Naive B cell (primary cell): ENCODE results near the gene E2F7. TPM values are rescaled to one million over a fixed set of nuclear protein-coding genes. Genes with fewer than 3 reads are reported as not detected.
"Not testable (repeated sequence)": the region's sequence is repeated elsewhere in the genome, so short reads cannot be mapped to it uniquely, and the experiment has no call there.

Source experiments
- ATAC-seq, 2 donors: fragments of 150-1000 bp; cut with Tn5 transposase; 2 replicates each; pipeline ENCODE4 v1.10.0; 2021; ENCODE audit warnings: low read depth in 2 of 2, mild to moderate bottlenecking in 2 of 2, moderate library complexity in 2 of 2
- DNase-seq: peaks from one replicate; pipeline ENCODE4 v3.0.0; 2022
- H3K27ac Mint-ChIP-seq, 6 donors: one replicate each; pipeline ENCODE4 v1.8.0; 2020 to 2022; ENCODE audit warnings: mild to moderate bottlenecking in 6 of 6, mixed read lengths in 6 of 6, moderate library complexity in 5 of 6, inconsistent platforms in 2 of 6
- H3K27me3 Mint-ChIP-seq, 3 donors: one replicate each; pipeline ENCODE4 v1.8.0; 2021 to 2022; ENCODE audit warnings: mixed read lengths in 3 of 3, mild to moderate bottlenecking in 1 of 3
- H3K36me3 Mint-ChIP-seq, 2 donors: one replicate each; pipeline ENCODE4 v1.8.0; 2020 to 2022; ENCODE audit warnings: mixed read lengths in 2 of 2, inconsistent platforms in 1 of 2, mild to moderate bottlenecking in 1 of 2
- H3K4me1 Mint-ChIP-seq, 3 donors: one replicate each; pipeline ENCODE4 v1.8.0; 2020 to 2022; ENCODE audit warnings: mixed read lengths in 3 of 3, inconsistent platforms in 1 of 3, mild to moderate bottlenecking in 1 of 3, moderate library complexity in 1 of 3
- H3K4me3 Mint-ChIP-seq, 8 donors: one replicate each; pipeline ENCODE4 v1.8.0; 2020 to 2022; ENCODE audit warnings: mild to moderate bottlenecking in 8 of 8, mixed read lengths in 8 of 8, moderate library complexity in 8 of 8, inconsistent platforms in 2 of 8
- H3K9me3 Mint-ChIP-seq, 7 donors: one replicate each; pipeline ENCODE4 v1.8.0; 2020 to 2022; ENCODE audit warnings: mixed read lengths in 7 of 7, mild to moderate bottlenecking in 5 of 7, inconsistent platforms in 2 of 7, moderate library complexity in 1 of 7
- polyA plus RNA-seq, 6 donors: library from polyadenylated mRNA; unstranded; fragments of 300-500 nt; fragmentation: Illumina TruSeq; gene quantifications; one replicate each; pipeline ENCODE4 v1.2.3, GENCODE V29; 2021; ENCODE audit warnings: low read depth in 6 of 6

The E2F7 gene
- polyA plus RNA-seq, 6 donors from 2014 or later = not detected

GRCh38 chr12:77082021-77082420 lies 16.7 kb upstream of the E2F7 start:
- no peaks in the 10 kb centered on the region for H3K4me1 Mint-ChIP-seq
- H3K27ac Mint-ChIP-seq = no peak overlapping the region
- ATAC-seq = no peak
- no peak overlapping the region for H3K4me3 Mint-ChIP-seq
- H3K27me3 Mint-ChIP-seq = peaks cover 10 to 42% (median 22%) of the 10 kb centered on the region in 3 donors
- peaks cover 0 to 13% (median 4%) of the 10 kb centered on the region in 7 donors for H3K9me3 Mint-ChIP-seq
- no peak for DNase-seq
- no peaks in the 10 kb centered on the region for H3K36me3 Mint-ChIP-seq

- Mint-ChIP-seq H3K27ac (no peak overlapping the region), H3K27me3 (peaks cover 22 to 45% (median 34%) of the 10 kb centered on the region in 3 donors), H3K9me3 (peaks cover 0 to 13% (median 2%) of the 10 kb centered on the region in 7 donors), H3K4me1 (no peaks in the 10 kb centered on the region), H3K36me3 (no peaks in the 10 kb centered on the region), H3K4me3 (no peak overlapping the region)
- ATAC-seq = no peak
- no peak for DNase-seq
These were observed 14.3 kb upstream of the E2F7 start for GRCh38 chr12:77079631-77080030.

- H3K27me3 Mint-ChIP-seq = peaks cover 22 to 45% (median 34%) of the 10 kb centered on the region in 3 donors
- no peak for ATAC-seq
- no peaks in the 10 kb centered on the region for H3K4me1 Mint-ChIP-seq
- no peak overlapping the region for H3K4me3 Mint-ChIP-seq
- no peak for DNase-seq
- no peak overlapping the region for H3K27ac Mint-ChIP-seq
- peaks cover 0 to 13% (median 2%) of the 10 kb centered on the region in 7 donors for H3K9me3 Mint-ChIP-seq
- H3K36me3 Mint-ChIP-seq = no peaks in the 10 kb centered on the region
These were observed 12.9 kb upstream of the E2F7 start for GRCh38 chr12:77078231-77078630.

GRCh38 chr12:77076886-77077285 lies 11.5 kb upstream of the E2F7 start:
- no peak overlapping the region for H3K4me3 Mint-ChIP-seq
- peaks cover 22 to 45% (median 37%) of the 10 kb centered on the region in 3 donors for H3K27me3 Mint-ChIP-seq
- no peaks in the 10 kb centered on the region for H3K36me3 Mint-ChIP-seq
- no peaks in the 10 kb centered on the region for H3K4me1 Mint-ChIP-seq
- H3K27ac Mint-ChIP-seq = no peak overlapping the region
- ATAC-seq (no peak), DNase-seq (no peak)
- H3K9me3 Mint-ChIP-seq = peaks cover 0 to 13% (median 2%) of the 10 kb centered on the region in 7 donors

GRCh38 chr12:77073894-77074293 lies 8.5 kb upstream of the E2F7 start:
- ATAC-seq, DNase-seq, H3K4me1 Mint-ChIP-seq, H3K9me3 Mint-ChIP-seq, H3K36me3 Mint-ChIP-seq, H3K4me3 Mint-ChIP-seq: not testable (repeated sequence)
- peaks cover 12 to 29% (median 23%) of the 10 kb centered on the region in 3 donors for H3K27me3 Mint-ChIP-seq
- H3K27ac Mint-ChIP-seq = peak overlapping the region in 1 of 6 donors; percentile 33

- ATAC-seq (no peak), DNase-seq (no peak)
- Mint-ChIP-seq H3K9me3 (peaks cover 0 to 3% (median 2%) of the 10 kb centered on the region in 7 donors), H3K27ac (no peak overlapping the region), H3K4me1 (no peaks in the 10 kb centered on the region), H3K36me3 (no peaks in the 10 kb centered on the region), H3K4me3 (no peak overlapping the region), H3K27me3 (peaks cover 12 to 22% (median 21%) of the 10 kb centered on the region in 3 donors)
These were observed 7.6 kb upstream of the E2F7 start for GRCh38 chr12:77072833-77073495.

- peaks cover 0 to 2% (median 0%) of the 10 kb centered on the region in 7 donors for H3K9me3 Mint-ChIP-seq
- peaks cover 0 to 2% (median 1%) of the 10 kb centered on the region in 3 donors for H3K4me1 Mint-ChIP-seq
- H3K27me3 Mint-ChIP-seq = peaks cover under 1 to 10% (median 5%) of the 10 kb centered on the region in 3 donors
- H3K36me3 Mint-ChIP-seq = no peaks in the 10 kb centered on the region
- ATAC-seq = no peak
- H3K4me3 Mint-ChIP-seq = no peak overlapping the region
- DNase-seq = no peak
- H3K27ac Mint-ChIP-seq = no peak overlapping the region
These were observed 5.6 kb upstream of the E2F7 start for GRCh38 chr12:77070800-77071449.

GRCh38 chr12:77070382-77070781 lies 5.0 kb upstream of the E2F7 start:
- Mint-ChIP-seq H3K27me3 (peaks cover 0 to 7% (median 5%) of the 10 kb centered on the region in 3 donors), H3K4me1 (peaks cover 0 to 4% (median 4%) of the 10 kb centered on the region in 3 donors), H3K4me3 (no peak overlapping the region), H3K27ac (no peak overlapping the region), H3K9me3 (peaks cover 0 to 2% (median 0%) of the 10 kb centered on the region in 7 donors), H3K36me3 (no peaks in the 10 kb centered on the region)
- ATAC-seq (no peak), DNase-seq (no peak)

- Mint-ChIP-seq H3K27ac (no peak overlapping the region), H3K4me3 (peak overlapping the region; percentile 81 to 90 (median 88)), H3K9me3 (no peaks in the 10 kb centered on the region), H3K36me3 (no peaks in the 10 kb centered on the region), H3K27me3 (peaks cover 0 to 27% (median 9%) of the 10 kb centered on the region in 3 donors), H3K4me1 (peaks cover 24 to 39% (median 32%) of the 10 kb centered on the region in 3 donors)
- DNase-seq (no peak), ATAC-seq (peak; percentile 27 to 32)
These were observed 441 bp downstream of the E2F7 start for GRCh38 chr12:77064896-77065360.

- Mint-ChIP-seq H3K36me3 (no peaks in the 10 kb centered on the region), H3K9me3 (no peaks in the 10 kb centered on the region), H3K27me3 (peaks cover 0 to 23% (median 9%) of the 10 kb centered on the region in 3 donors), H3K27ac (no peak overlapping the region), H3K4me3 (peak overlapping the region in 2 of 8 donors; percentile 42 to 64), H3K4me1 (peaks cover 26 to 47% (median 36%) of the 10 kb centered on the region in 3 donors)
- no peak for ATAC-seq
- DNase-seq = no peak
These were observed 2.4 kb downstream of the E2F7 start for GRCh38 chr12:77062846-77063461.

GRCh38 chr12:77062396-77062795 lies 3.0 kb downstream of the E2F7 start:
- Mint-ChIP-seq H3K4me1 (peaks cover 26 to 47% (median 36%) of the 10 kb centered on the region in 3 donors), H3K27ac (no peak overlapping the region), H3K9me3 (no peaks in the 10 kb centered on the region), H3K36me3 (no peaks in the 10 kb centered on the region), H3K4me3 (peak overlapping the region in 1 of 8 donors; percentile 64), H3K27me3 (peaks cover 0 to 23% (median 9%) of the 10 kb centered on the region in 3 donors)
- DNase-seq (no peak), ATAC-seq (no peak)

- ATAC-seq = no peak
- no peaks in the 10 kb centered on the region for H3K36me3 Mint-ChIP-seq
- H3K4me3 Mint-ChIP-seq = peak overlapping the region in 4 of 8 donors; percentile 4 to 70 (median 24)
- DNase-seq = no peak
- H3K4me1 Mint-ChIP-seq = peaks cover 26 to 45% (median 33%) of the 10 kb centered on the region in 3 donors
- H3K27me3 Mint-ChIP-seq = peaks cover 0 to 23% (median 9%) of the 10 kb centered on the region in 3 donors
- H3K27ac Mint-ChIP-seq = peak overlapping the region in 1 of 6 donors; percentile 27
- H3K9me3 Mint-ChIP-seq = no peaks in the 10 kb centered on the region
These were observed 4.5 kb downstream of the E2F7 start for GRCh38 chr12:77060883-77061240.

- DNase-seq (peak; percentile 55), ATAC-seq (peak; percentile 86 to 88)
- Mint-ChIP-seq H3K4me3 (peak overlapping the region in 6 of 8 donors; percentile 1 to 70 (median 24)), H3K27me3 (peaks cover 0 to 23% (median 9%) of the 10 kb centered on the region in 3 donors), H3K27ac (peak overlapping the region in 2 of 6 donors; percentile 44 to 57), H3K4me1 (peaks cover 26 to 43% (median 31%) of the 10 kb centered on the region in 3 donors), H3K9me3 (no peaks in the 10 kb centered on the region), H3K36me3 (no peaks in the 10 kb centered on the region)
These were observed 5.1 kb downstream of the E2F7 start for GRCh38 chr12:77060136-77060882.
